ENCODE measurements around the gene GSTM2.

DNA sequence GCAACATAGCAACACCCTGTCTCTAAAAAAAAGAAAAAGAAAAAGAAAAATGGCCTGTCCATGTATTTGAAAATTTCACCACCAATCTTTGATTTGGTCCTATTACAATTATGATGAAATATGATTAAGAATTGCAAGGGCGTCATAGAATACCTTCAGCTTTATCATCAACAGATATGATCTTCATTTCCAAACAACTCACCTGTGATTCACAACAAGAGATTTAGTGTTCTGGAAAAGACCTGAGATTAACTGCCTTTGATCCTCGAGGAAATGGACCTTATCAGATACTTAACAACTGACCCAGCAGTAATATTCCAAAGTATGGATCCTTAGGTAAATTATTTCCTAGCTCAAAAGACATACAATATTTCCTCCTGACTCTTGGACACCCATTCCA lies 15.5 kb upstream of the GSTM2 start:
- TF ChIP-seq, protein P1, sequence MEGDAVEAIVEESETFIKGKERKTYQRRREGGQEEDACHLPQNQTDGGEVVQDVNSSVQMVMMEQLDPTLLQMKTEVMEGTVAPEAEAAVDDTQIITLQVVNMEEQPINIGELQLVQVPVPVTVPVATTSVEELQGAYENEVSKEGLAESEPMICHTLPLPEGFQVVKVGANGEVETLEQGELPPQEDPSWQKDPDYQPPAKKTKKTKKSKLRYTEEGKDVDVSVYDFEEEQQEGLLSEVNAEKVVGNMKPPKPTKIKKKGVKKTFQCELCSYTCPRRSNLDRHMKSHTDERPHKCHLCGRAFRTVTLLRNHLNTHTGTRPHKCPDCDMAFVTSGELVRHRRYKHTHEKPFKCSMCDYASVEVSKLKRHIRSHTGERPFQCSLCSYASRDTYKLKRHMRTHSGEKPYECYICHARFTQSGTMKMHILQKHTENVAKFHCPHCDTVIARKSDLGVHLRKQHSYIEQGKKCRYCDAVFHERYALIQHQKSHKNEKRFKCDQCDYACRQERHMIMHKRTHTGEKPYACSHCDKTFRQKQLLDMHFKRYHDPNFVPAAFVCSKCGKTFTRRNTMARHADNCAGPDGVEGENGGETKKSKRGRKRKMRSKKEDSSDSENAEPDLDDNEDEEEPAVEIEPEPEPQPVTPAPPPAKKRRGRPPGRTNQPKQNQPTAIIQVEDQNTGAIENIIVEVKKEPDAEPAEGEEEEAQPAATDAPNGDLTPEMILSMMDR (IDR thresholded peaks at IDR 0.05) = no peak
- no peak for TF ChIP-seq POLR2A (IDR thresholded peaks at IDR 0.05)
